Measurements from ENCODE around the gene ACSM2A. TPM values are rescaled to one million over a fixed set of nuclear protein-coding genes. Genes with fewer than 3 reads are reported as not detected.
"Not testable (repeated sequence)": the region's sequence is repeated elsewhere in the genome, so short reads cannot be mapped to it uniquely, and the experiment has no call there.

The ACSM2A gene
- total RNA-seq, 1 experiment from 2014 or later = not detected

DNA sequence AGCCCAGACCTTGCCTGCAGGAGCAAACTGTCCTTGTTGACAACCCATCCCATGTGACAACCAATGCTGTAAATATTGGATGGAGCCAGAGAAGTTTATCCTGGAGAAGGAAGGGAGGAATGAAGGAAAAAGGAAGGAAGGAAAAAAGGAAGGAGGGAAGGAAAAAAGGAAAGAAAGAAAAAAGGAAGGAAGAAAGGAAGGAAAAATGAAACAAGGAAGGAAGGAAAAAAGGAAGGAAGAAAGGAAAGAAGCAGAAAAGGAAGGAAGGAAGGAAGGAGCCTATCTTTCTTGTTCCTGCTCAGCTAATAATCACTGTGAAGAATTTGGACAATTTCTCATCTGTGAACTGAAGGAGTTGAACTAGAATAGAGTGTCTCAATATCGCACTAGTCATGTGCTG is 68.8 kb downstream of the ACSM2A start:
- Histone ChIP-seq H3K27me3 (ENCODE audit: insufficient read depth, low read length) (no peaks in the 10 kb centered on the region), H3K14ac (ENCODE audit: insufficient read depth, low read length) (no peak overlapping the region), H2AFZ (ENCODE audit: low read length) (no peak overlapping the region), H3K27ac (ENCODE audit: insufficient read length, low read depth, low read length) (no peak overlapping the region), H3K4ac (ENCODE audit: low read depth, low read length) (no peak overlapping the region), H3K79me1 (ENCODE audit: insufficient read depth, low read depth, low read length, poor library complexity, severe bottlenecking) (no peaks in the 10 kb centered on the region), H2BK20ac (ENCODE audit: low read depth, low read length, poor library complexity, severe bottlenecking) (no peak overlapping the region), H3K23ac (ENCODE audit: insufficient read length, low read depth, low read length) (no peak overlapping the region), H2BK12ac (ENCODE audit: insufficient read length, low read depth, low read length) (no peak overlapping the region), H2BK120ac (ENCODE audit: low read depth, low read length, poor library complexity, severe bottlenecking) (no peak overlapping the region), H4K8ac (replicated peaks; ENCODE audit: insufficient read length, low read depth, low read length) (no peak overlapping the region), H4K20me1 (ENCODE audit: control insufficient read depth, insufficient read depth, insufficient read length) (no peaks in the 10 kb centered on the region), H4K91ac (ENCODE audit: insufficient read length, low read depth, low read length) (no peak overlapping the region), H3K56ac (ENCODE audit: insufficient read length, low read depth, low read length) (no peak overlapping the region), H4K5ac (ENCODE audit: insufficient read length, low read depth, low read length) (no peak overlapping the region), H3K79me2 (ENCODE audit: insufficient read depth, low read length) (no peaks in the 10 kb centered on the region), H3K18ac (ENCODE audit: insufficient read length, low read depth, low read length) (no peak overlapping the region), H3T11ph (ENCODE audit: low read length) (no peak overlapping the region), H3K9me3 (ENCODE audit: control insufficient read depth, low read depth, low read length) (peaks cover 7% of the 10 kb centered on the region), H3K9ac (ENCODE audit: extremely low read depth, insufficient read length, low read length) (no peak overlapping the region), H2BK5ac (ENCODE audit: insufficient read length, low read length) (no peak overlapping the region), H3K4me1 (ENCODE audit: insufficient read depth, low read length) (no peaks in the 10 kb centered on the region), H2BK15ac (ENCODE audit: low read depth, low read length) (no peak overlapping the region), H3K4me2 (ENCODE audit: insufficient read depth, insufficient read length, low read length) (no peak overlapping the region), H2AK5ac (ENCODE audit: insufficient read length, low read length) (no peak overlapping the region), H3K23me2 (ENCODE audit: insufficient read length, low read depth, low read length, poor library complexity, severe bottlenecking) (no peaks in the 10 kb centered on the region)
- Mint-ChIP-seq H3K36me3 (ENCODE audit: insufficient read depth in 1 of 3, low read depth in 3 of 3) (no peaks in the 10 kb centered on the region; a peak in 2 of 7 replicates), H3K27me3 (ENCODE audit: low read depth) (no peaks in the 10 kb centered on the region), H3K27ac (peak overlapping the region in 1 of 3 experiments; percentile 19; a peak in 1 of 7 replicates), H3K9me3 (peaks cover 36 to 47% of the 10 kb centered on the region in 2 experiments), H3K4me3 (no peak overlapping the region), H3K4me1 (no peaks in the 10 kb centered on the region)
- no CpG with 5 or more reads among the region's 1 CpG for WGBS (ENCODE audit: extremely low coverage, insufficient read length, low lambda C conversion rate)
- no peak for DNase-seq
- TF ChIP-seq, protein P1, sequence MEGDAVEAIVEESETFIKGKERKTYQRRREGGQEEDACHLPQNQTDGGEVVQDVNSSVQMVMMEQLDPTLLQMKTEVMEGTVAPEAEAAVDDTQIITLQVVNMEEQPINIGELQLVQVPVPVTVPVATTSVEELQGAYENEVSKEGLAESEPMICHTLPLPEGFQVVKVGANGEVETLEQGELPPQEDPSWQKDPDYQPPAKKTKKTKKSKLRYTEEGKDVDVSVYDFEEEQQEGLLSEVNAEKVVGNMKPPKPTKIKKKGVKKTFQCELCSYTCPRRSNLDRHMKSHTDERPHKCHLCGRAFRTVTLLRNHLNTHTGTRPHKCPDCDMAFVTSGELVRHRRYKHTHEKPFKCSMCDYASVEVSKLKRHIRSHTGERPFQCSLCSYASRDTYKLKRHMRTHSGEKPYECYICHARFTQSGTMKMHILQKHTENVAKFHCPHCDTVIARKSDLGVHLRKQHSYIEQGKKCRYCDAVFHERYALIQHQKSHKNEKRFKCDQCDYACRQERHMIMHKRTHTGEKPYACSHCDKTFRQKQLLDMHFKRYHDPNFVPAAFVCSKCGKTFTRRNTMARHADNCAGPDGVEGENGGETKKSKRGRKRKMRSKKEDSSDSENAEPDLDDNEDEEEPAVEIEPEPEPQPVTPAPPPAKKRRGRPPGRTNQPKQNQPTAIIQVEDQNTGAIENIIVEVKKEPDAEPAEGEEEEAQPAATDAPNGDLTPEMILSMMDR (conservative IDR thresholded peaks at IDR 0.05) = no peak

DNA sequence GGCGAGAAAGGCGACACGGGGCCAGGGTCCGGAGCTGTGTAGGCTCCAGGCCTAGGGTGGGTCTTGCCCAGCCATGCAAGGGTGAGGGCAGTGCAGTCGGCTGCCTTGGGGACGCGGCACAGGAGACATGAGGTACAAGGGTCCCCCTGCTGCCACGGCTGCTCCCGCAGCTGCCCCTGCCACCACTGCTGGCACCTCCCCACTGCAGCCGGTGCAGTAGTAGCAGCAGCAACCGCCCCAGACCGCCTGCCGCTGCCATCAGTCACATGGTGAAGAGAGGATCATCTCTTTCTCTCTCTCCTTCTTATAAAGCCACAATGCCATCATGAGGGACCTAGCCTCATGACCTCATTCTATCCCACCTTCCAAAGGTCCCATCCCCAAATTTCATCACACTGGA is 80.5 kb downstream of the ACSM2A start:
- not testable (repeated sequence) for H3K4me2 ChIP-seq (ENCODE audit: insufficient read depth, insufficient read length, low read length); H3K27ac Mint-ChIP-seq; H3K4me3 Mint-ChIP-seq; H3K36me3 Mint-ChIP-seq (ENCODE audit: insufficient read depth in 1 of 3, low read depth in 3 of 3); H3K4me1 Mint-ChIP-seq; DNase-seq; H2AK5ac ChIP-seq (ENCODE audit: insufficient read length, low read length); H2AFZ ChIP-seq (ENCODE audit: low read length); H3K79me2 ChIP-seq (ENCODE audit: insufficient read depth, low read length); H2BK5ac ChIP-seq (ENCODE audit: insufficient read length, low read length); H3K4ac ChIP-seq (ENCODE audit: low read depth, low read length); H2BK120ac ChIP-seq (ENCODE audit: low read depth, low read length, poor library complexity, severe bottlenecking); H3K23ac ChIP-seq (ENCODE audit: insufficient read length, low read depth, low read length); H3K23me2 ChIP-seq (ENCODE audit: insufficient read length, low read depth, low read length, poor library complexity, severe bottlenecking); H3K27me3 ChIP-seq (ENCODE audit: insufficient read depth, low read length); H4K91ac ChIP-seq (ENCODE audit: insufficient read length, low read depth, low read length); H3K14ac ChIP-seq (ENCODE audit: insufficient read depth, low read length); H2BK12ac ChIP-seq (ENCODE audit: insufficient read length, low read depth, low read length); H4K20me1 ChIP-seq (ENCODE audit: control insufficient read depth, insufficient read depth, insufficient read length); H3K9me3 ChIP-seq (ENCODE audit: control insufficient read depth, low read depth, low read length); H3K9ac ChIP-seq (ENCODE audit: extremely low read depth, insufficient read length, low read length); H2BK15ac ChIP-seq (ENCODE audit: low read depth, low read length); H3K27ac ChIP-seq (ENCODE audit: insufficient read length, low read depth, low read length); H3K27me3 Mint-ChIP-seq (ENCODE audit: low read depth); H3T11ph ChIP-seq (ENCODE audit: low read length); H3K9me3 Mint-ChIP-seq; H3K18ac ChIP-seq (ENCODE audit: insufficient read length, low read depth, low read length); H3K56ac ChIP-seq (ENCODE audit: insufficient read length, low read depth, low read length); H4K5ac ChIP-seq (ENCODE audit: insufficient read length, low read depth, low read length); H2BK20ac ChIP-seq (ENCODE audit: low read depth, low read length, poor library complexity, severe bottlenecking); H4K8ac ChIP-seq (replicated peaks; ENCODE audit: insufficient read length, low read depth, low read length); H3K4me1 ChIP-seq (ENCODE audit: insufficient read depth, low read length); H3K79me1 ChIP-seq (ENCODE audit: insufficient read depth, low read depth, low read length, poor library complexity, severe bottlenecking)
- WGBS (ENCODE audit: extremely low coverage, insufficient read length, low lambda C conversion rate) = no CpG with 5 or more reads among the region's 13 CpGs
